Activated naive CD8-positive, alpha-beta T cell treated with anti-CD3 and anti-CD28 coated beads, Interleukin-2, amount 50 U/mL, for 16 hours (primary cell): ENCODE results near the gene PTPN23.
"Not testable (repeated sequence)": the region's sequence is repeated elsewhere in the genome, so short reads cannot be mapped to it uniquely, and the experiment has no call there.

ENCODE experiments used
- DNase-seq: peaks from one replicate; pipeline ENCODE4 v3.0.0-alpha.2; 2020; ENCODE audit warnings: low read depth, low spot score

Gene PTPN23

DNA sequence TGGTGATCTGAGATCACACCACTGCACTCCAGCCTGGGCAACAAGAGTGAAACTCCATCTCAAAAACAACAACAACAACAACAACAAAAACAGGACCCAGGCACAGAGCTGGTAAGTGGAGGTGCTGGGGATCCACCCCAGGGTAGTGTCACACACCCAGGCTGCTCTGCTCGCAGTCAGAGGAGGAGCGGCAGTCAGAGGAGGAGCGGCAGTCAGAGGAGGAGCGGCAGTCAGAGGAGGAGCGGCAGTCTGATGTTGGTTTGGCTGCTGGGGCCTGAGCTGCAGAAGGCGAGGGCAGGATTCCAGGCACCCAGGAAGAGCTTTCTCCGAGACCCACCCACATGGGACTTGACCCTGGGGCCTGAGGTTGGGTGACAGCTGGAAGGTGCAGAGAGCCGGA lies 10.8 kb upstream of the PTPN23 start:
- DNase-seq = not testable (repeated sequence)

DNA sequence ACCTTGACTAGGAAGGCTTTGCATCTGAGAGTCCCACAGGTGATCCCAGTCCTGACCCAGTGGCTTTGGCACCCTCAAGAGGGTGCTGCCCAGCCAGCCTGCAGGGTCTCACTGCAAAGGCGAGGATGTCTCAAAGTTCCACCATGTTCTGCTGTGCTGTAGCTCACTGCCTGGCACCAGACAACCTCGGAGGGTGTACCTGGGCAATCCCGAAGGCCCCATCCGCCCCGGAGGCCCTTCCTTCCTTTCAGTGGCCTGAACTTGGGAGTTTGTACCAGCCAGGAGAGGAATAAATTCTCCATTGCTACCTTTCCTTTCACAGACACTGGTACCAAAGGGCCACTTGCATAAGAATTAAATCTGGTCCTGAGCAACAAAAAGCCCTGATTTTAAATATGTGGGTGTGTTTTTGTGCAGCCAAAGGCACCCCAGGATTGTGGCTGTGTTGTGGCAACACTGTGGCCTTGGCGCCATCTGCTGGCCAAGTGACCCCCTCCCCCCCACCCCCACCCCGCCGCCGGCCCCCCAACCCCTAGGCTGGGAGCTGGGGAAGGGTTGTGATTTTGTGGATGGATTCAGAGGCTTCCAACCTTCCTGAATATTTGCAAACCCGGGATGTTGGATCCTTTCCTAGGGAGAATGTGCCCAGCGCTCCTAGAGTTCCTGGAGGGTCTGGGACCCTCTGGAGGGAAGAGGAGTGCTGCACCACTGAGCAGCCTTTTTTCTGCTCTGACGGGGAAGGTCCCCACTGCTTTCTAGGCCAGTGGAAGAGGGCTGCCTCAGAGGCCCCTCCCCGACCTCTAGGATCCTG lies 9.7 kb upstream of the PTPN23 start:
- DNase-seq = no peak

DNA sequence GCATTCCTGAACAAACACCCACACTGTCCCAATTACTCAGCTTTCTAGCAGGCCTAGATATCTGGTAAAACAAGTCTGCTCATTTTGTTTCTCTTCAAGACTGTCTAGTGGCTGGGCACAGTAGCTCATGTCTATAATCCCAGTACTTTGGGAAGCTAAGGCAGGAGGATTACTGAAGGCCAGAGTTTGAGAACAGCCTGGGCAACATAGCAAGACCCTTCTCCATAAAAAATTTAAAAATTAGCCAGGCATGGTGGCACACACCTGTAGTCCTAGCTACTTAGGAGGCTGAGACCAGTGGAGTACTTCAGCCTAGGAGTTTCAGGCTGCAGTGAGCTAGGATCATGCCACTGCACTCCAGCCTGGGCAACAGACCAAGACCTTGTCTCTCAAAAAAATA lies 6.2 kb upstream of the PTPN23 start:
- DNase-seq = no peak

DNA sequence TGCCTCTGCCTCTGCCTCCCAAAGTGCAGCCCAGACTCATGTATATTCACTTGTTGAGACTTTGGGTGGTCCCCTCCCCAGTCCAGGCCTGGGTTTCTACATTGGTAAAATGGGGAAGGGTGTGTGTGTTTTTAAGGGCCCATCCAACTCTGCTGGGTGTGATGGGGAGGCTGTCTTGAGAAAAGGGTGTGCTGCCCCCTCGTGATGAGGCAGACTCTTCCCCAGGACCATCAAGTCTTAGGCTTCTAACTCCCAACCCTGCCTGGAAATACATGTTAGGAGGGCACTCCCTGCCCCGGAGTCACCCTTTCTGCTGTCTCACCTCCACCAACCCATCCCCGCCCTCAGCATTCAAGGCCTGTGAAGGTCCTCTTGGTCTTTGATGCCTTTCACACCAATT lies 4.4 kb upstream of the PTPN23 start:
- DNase-seq = no peak

DNA sequence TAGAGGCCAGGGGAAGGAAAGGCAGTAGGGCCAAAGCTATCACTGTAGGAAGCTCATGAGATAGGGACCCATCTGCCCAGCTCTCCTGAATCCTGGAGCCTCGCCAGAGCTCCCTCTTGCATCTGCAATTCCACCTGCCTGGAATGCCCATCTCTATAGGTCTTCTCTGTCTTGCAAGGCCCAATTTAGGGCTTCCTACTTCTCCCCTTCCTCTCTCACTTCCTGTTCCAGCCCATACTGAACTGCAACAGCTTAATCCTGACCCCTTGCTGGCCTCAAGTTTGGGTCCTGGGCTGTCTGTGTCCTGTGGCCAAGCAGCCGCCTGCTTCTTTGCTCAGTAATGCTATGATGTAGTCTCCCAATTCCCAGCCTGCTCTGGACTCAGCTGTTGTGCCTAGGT lies 3.6 kb upstream of the PTPN23 start:
- no peak for DNase-seq

DNA sequence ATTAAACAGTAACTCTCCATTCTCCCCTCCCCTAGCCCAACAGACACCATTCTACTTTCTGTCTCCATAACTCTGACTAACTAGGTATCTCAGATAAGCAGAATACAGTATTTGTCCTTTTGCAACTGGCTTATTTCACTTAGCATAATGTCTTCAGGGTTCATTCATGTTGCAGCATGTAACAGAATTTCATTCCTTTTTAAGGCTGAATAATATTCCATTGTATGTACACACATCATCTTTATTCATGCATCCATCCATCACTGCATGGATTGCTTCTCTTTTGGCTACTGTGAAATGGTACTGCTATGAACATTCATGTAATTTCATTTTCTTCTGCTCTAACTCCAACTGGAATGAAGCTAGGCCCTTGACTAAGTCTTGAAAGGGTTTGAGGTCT lies 2.0 kb upstream of the PTPN23 start:
- DNase-seq = no peak

DNA sequence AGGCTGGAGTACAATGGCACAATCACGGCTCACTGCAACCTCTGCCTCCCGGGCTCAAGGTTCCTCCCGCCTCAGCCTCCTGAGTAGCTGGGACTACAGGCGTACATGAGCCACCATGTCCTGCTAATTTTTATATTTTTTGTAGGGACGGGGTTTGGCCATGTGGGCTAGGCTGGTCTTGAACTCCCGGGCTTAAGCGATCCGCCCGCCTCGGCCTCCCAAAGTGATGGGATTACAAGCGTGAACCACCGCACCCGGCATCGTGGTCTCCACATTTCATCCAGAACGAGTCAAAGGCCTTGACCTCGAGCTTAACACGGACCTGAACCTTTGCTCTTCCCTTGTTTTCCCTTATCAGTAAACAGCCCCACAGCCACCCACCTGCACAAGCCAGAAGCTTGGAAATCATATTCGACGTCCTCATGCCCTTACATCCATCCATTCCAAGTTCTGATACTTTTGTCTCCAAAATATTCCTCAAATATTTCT lies 1.4 kb upstream of the PTPN23 start:
- no peak for DNase-seq

DNA sequence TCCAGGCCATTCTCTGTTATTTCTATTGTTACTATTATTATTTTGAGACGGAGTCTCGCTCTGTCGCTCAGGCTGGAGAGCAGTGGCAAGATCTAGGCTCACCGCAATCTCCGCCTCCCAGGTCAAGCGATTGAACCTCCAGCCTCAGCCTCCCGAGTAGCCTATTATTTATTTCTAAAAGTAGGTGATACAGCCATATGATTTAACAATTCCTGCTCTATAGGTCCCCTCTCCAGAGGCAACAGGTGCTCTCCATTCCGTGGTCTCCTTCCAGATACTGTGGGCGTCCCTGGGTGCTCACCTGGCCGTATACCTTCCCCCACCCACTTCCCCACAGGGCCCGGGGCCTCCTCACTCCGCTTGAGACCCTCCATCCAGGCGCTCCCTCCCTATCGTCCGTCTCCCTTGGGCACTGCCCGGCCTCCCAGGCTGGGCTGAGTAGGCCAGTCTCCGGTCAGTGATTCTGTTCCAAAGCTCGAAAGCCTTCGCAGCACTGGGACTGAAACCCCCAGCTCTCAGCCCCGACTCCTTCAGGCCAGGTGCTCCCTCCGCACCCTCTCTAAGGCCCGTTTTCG lies 708 bp upstream of the PTPN23 start:
- DNase-seq = no peak

DNA sequence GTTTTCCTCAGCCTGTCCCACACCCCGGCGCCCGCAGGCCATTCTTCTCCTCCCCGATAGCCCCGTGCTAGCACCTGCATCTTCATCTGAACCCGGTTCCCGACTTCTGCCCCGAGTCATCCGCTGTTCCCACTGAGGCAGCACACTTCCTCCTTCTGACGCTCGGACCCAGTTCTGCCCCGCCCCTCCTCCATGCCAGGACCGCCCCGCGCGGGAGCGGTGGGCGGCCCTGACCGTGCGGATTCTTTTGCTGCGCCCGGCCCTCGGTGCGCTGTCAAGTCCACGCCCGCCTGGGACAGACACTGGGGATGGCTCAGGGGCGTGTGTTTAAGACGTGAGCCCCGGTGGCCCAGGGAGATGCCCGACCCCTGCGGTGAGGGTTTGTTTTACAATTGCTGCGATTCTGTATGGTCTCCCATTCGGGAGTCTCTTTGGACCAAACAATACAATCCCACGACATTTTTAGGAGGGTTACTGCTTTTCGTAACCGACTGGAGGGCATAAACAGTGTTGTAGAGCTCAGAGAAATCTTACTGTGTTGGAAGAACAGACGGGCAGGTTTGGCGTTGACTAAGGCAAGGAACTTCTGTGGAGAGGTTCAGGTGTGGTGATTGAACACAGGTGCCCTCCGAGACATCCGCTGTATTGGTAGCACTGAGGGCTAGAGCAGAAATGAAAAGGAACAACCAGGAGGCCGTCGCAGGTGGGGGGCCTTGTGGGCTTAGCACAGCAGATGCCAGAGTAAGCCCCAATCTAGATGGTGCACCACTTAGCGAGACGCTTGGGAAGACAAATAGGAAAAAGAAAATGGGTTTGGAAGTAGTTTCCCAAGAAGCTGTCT lies 716 bp downstream of the PTPN23 start:
- peak; percentile 35 for DNase-seq

DNA sequence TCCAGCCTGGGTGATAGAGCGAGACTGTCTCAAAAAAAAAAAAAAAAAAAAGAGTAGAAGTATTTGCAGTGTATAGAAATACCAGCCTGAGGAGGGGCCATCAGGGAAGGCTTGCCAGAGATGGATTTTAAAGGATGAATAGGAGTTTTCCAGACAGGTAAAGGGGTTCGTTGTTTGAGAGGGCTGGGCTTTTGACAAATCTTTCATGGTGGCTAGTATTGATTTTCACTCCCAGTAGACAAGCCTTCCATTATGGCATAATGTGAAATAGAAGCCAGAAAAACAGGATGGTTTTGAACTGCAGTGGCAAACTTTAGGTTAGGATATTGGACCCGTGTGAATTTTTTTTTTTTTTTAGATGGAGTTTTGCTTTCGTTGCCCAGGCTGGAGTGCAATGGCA lies 3.6 kb downstream of the PTPN23 start:
- DNase-seq = no peak

DNA sequence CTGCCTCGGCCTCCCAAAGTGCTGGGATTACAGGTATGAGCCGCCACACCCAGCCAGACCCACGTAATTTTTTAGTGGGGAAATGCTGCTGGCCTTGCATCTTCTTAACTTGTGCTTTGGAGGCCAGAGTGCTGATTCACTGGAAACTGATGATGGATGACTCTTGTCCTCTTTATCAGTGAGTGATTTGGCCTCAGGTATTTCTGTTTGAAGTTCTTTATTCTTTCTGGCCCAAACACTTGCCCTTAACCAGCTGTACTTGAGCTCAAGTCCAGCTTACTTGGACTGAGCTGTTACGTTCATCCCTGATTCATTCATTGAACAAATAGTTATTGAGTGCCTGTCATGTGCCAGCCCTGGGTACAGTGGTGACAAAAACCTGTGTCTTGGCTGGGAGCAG lies 4.2 kb downstream of the PTPN23 start:
- DNase-seq = no peak

DNA sequence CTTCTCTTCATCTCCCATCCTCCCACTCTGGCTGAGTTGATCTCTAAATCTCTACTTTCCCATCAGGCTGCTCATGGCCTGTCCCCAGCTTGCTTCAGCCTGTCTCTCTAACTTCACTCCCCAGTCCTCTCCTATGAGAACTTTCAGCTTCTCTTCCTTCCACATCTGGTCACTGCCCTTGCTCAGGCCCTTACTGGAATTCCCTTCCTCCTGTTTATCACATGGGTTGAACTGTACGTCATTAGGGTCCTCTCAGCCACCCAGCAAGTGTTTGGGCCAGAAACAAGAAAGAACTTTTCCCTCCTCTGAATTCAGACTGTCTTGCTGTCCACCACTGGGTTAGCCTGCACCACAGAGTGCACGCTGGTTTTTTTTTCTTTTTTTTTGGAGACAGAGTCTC lies 5.0 kb downstream of the PTPN23 start:
- DNase-seq = no peak

DNA sequence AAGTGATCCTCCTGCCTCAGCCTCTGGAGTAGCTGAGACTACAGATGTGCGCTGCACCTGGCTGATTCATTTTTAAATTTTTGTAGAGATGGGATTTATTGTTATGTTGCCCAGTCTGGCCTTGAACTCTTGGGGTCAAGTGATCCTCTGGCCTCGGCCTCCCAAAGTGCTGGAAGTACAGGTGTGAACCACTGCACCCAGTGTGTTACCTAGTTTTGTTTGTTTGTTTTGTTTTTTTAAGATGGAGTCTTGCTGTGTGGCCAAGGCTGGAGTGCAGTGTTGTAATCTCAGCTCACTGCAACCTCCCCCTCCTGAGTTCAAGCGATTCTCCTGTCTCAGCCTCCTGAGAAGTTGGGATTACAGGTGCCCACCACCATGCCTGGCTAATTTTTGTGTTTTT lies 12.1 kb downstream of the PTPN23 start:
- no peak for DNase-seq

DNA sequence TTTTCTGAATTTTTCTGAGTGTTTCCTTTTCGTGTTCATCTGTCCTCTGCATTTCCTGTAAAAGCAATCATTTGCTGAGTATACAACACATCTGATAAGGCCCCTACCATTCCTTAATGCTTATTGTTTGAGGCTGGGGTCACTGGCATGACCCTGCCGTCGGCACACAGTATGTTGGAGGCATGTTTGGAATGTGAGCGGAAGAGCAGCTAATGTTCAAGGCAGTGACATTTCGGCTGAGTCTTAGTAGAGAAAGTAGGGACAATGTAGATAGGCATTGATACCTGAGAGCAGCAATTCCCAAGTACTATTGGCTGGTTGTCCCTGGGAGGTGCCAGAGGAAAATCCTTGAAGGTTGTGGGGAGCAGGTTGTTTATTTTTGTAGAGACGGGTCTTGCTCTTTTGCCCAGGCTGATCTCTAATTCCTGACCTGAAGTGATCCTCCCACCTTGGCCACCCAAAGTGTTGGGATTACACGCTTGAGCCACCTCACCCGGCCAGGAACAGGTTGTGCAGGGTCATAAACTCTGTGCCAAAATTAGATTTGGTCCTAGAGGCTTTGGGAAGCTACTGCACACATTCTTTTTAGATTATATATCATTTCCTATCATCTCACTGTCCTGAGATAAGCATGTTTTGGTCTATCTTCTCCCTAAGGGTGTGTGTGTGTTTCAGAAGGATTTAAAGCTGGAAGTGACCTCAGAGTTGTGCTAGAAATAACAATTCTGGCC lies 13.5 kb downstream of the PTPN23 start:
- no peak for DNase-seq

DNA sequence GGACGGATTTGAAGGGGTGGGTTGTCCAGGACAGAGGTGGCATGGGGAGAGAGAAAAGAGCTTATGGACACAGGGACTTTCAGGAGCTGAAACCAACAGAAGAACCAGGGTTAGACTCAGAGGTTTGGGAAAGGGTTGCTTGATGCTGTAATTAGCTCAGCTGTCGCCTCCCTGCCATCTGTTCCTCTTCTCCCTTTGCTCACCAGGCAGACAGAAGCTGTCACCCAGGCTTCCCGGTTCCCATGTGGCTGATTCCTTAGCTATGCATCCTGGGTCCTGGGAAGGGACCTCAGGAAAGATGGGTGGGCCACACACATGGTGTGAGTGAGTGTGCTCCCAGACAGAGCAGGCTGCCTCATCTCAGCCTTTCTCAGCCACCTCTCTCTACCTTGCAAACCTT lies 14.1 kb downstream of the PTPN23 start:
- no peak for DNase-seq

DNA sequence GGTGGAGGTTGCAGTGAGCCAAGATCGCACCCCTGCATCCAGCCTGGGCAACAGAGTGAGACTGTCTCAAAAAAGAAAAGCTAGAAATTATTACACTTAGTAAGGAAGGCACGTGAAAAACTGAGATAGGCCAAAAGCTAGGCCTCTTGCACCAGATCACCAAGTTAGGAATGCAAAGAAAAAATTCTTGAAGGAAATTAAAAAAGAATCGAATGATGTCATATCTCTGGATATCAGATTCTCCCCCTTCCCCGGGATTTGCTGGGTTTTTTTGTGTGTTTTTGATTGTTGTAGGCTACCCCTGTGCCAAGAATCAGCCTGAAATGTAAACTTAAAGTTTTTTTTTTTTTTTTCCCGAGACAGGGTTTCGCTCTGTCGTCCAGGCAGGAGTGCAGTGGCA lies 17.4 kb downstream of the PTPN23 start:
- no peak for DNase-seq

DNA sequence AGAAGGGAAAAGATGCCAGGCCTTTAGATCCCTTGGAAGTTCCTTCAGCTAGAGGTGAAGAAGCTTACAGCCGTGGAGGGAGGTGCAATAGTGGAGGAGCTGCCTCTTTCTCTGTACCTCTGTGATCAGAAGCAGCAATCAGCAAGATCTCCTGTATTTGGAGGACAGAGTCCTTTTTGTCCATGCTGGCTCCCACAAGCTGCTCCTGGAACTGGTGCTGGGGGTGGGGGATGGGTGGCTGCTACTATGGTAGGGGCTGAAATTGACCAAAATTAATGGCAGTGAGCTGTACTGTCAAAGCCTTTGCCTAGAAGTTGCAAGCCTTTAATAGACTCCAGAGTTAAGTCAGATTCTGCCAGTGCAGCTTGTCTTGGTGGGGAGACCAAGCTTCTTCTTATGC lies 18.2 kb downstream of the PTPN23 start:
- DNase-seq = no peak

DNA sequence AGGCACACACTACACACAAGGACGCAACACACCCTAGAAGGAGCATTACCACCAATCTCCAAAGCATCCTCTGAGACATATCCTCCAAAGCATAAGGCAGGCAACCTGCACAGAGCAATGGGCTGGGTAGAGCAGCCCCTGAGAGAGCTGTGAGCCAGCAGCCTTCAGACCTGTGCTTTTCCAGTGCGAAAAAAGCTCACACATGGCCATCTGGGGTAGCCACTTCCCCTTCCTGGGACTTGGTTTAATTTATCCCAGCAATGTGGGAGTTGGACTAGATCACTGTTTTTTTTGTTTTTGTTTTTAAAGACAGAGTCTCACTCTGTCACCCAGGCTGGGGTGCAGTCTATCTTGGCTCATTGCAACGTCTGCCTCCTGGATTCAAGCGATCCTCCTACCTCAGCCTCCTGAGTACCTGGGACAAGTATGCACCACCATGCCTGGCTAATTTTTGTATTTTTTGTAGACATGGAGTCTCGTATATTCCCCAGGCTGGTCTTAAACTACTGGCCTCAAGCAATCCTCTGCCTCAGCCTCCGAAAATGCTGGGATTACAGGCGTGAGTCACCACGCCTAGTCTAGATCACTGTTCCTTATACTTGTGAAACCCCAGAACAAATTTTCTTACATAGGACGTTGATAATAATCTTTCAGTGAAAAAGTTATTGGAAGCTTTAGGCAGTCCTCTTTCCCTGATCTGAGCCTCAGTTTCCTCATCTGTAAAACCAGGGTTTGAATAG lies 18.9 kb downstream of the PTPN23 start:
- no peak for DNase-seq

DNA sequence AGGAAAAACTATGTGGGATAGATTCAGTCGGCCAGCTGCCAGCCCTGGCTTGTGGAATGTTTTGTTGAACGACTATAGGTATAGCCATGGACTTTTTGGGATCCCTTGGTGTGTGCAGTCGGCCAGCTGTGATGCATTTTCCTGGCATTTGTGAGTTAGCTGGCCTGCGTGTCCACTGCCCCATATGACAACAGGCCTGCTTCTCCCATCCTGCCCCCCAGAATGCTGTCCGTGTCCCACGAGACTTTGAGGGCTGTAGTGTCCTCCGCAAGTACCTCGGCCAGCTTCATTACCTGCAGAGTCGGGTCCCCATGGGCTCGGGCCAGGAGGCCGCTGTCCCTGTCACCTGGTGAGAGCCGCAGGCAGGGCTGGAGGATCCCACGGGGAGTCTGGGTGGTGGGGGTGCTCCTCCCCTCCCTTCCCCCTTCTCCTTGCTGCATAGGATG lies 23.6 kb downstream of the PTPN23 start:
- DNase-seq = no peak

DNA sequence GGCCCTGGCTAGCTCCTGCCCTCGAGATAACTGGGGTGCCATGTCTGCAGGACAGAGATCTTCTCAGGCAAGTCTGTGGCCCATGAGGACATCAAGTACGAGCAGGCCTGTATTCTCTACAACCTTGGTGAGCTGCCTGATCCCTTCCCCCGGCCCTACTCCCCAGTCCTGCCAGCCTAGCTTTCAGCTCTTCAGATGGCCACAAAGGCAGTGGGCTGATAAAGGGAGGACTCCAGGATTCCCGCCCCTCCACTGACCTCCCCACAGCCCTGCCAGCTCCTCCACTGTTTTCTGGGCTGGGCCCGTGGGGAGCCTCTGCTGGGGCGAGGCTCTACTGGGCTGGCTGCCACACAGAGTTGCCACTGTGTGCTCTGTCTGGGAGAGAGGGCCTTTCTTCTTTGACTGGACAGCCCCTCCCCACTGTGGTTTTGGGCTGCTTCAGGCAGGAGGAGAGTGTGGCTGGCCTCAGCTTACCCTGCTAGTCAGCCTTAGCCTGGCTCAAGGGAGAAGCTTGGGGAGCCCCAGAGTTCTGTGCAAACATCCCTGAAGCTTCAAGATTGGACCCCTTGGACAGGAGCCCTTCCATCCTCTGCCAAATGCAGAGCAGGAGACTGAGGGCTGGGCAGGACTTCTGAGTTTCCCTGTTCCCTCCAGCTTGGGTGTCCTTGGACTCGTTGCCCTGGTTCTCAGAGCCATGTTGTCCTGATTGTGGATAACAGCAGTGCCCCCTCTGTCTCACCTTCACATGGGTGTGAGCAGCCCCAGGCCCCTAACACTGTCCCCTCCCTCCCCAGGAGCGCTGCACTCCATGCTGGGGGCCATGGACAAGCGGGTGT lies 24.4 kb downstream of the PTPN23 start:
- DNase-seq = no peak
